HG03060 (cell line): ENCODE measurements around the gene GKAP1.
A peak's percentile ranks its signal among the peaks of the same experiment; 100 is the strongest.
"Not testable (repeated sequence)": the region's sequence is repeated elsewhere in the genome, so short reads cannot be mapped to it uniquely, and the experiment has no call there.

Source experiments
- ATAC-seq: cut with Tn5 transposase; IDR thresholded peaks from one replicate; pipeline ENCODE4 v1.9.1; 2021; ENCODE audit warnings: low read depth, moderate number of reproducible peaks; ENCODE audit not compliant: unreplicated experiment

The GKAP1 gene

GRCh38 chr9:83817356-83818278, at the start of gene GKAP1:
TSS of gene GKAP1 (minus strand) at chr9:83817769. CDS start at chr9:83806517, 11,252 bp downstream.
- peak; percentile 40 for ATAC-seq

- peak; percentile 47 for ATAC-seq
Observed at GRCh38 chr9:83849895-83850294, 32.3 kb upstream of the GKAP1 start.

GRCh38 chr9:83837070-83837643, 19.6 kb upstream of the GKAP1 start:
- ATAC-seq = not testable (repeated sequence)

GRCh38 chr9:83830426-83831071, 13.0 kb upstream of the GKAP1 start:
- ATAC-seq = not testable (repeated sequence)

GRCh38 chr9:83824986-83825623, 7.5 kb upstream of the GKAP1 start:
- ATAC-seq = not testable (repeated sequence)

- peak; percentile 18 for ATAC-seq
Observed at GRCh38 chr9:83817011-83817355, 586 bp downstream of the GKAP1 start.

- ATAC-seq = not testable (repeated sequence)
Observed at GRCh38 chr9:83815120-83815519, 2.4 kb downstream of the GKAP1 start.

GRCh38 chr9:83809213-83809612, 8.4 kb downstream of the GKAP1 start:
- not testable (repeated sequence) for ATAC-seq

GRCh38 chr9:83804454-83804853, 13.1 kb downstream of the GKAP1 start:
- ATAC-seq = not testable (repeated sequence)

GRCh38 chr9:83803941-83804340, 13.6 kb downstream of the GKAP1 start:
- not testable (repeated sequence) for ATAC-seq

- ATAC-seq = no peak
Observed at GRCh38 chr9:83800236-83801033, 17.1 kb downstream of the GKAP1 start.

- ATAC-seq = no peak
Observed at GRCh38 chr9:83794051-83794450, 23.5 kb downstream of the GKAP1 start.

- ATAC-seq = no peak
Observed at GRCh38 chr9:83792746-83793145, 24.8 kb downstream of the GKAP1 start.

GRCh38 chr9:83778164-83778563, 39.4 kb downstream of the GKAP1 start:
- ATAC-seq = no peak

- no peak for ATAC-seq
Observed at GRCh38 chr9:83775932-83776331, 41.6 kb downstream of the GKAP1 start.

GRCh38 chr9:83772860-83773259, 44.7 kb downstream of the GKAP1 start:
- no peak for ATAC-seq

- no peak for ATAC-seq
Observed at GRCh38 chr9:83765376-83765775, 52.2 kb downstream of the GKAP1 start.

- peak; percentile 49 for ATAC-seq
Observed at GRCh38 chr9:83754383-83754977, 63.1 kb downstream of the GKAP1 start.

- ATAC-seq = no peak
Observed at GRCh38 chr9:83749706-83750105, 67.9 kb downstream of the GKAP1 start.

GRCh38 chr9:83744206-83744605, 73.4 kb downstream of the GKAP1 start:
- ATAC-seq = no peak
